ENCODE data around the gene CWC22.

CWC22 gene

GRCh38 chr2:179898873-179899272, 108.2 kb downstream of the CWC22 start:
- TF ChIP-seq CTCF (IDR thresholded peaks at IDR 0.05; ENCODE audit: low read depth, low read length), result peak; percentile 24
- H3K4me3 ChIP-seq (ENCODE audit: low read depth, low read length), result no peak overlapping the region
